Measurements from ENCODE around the gene TMEM126A. TPM values are rescaled to one million over a fixed set of nuclear protein-coding genes. Genes with fewer than 3 reads are reported as not detected.

The TMEM126A gene
- total RNA-seq, 1 experiment from 2014 or later: 37.7 TPM

- ChIA-PET CTCF (interaction anchor here (0.9 to 1.9 kb wide), 6 partner anchors 21 to 227 kb away, joined by 3 to 13 read pairs (median 4); partner anchors contain the start of genes CCDC83, CREBZF and TMEM126A), POLR2A (interaction anchor here (1.0 to 2.6 kb wide), 6 partner anchors 10 to 441 kb away, joined by 3 to 38 read pairs (median 7); partner anchors contain the start of genes CCDC83, CREBZF, PICALM and TMEM126A)
- peak within 1 kb of the TSS; percentile 98 for H3K4me3 Mint-ChIP-seq (ENCODE audit: unreplicated experiment)
- H3K9me3 ChIP-seq: no peaks in the 10 kb centered on the region
- TSS peak; percentile 75 for BruUV-seq (replicated peaks)
- no peaks in the 10 kb centered on the region; the same call in 1 of the 2 replicates for H3K36me3 ChIP-seq (ENCODE audit: control insufficient read depth, insufficient read depth, low read length)
- no peaks in the 10 kb centered on the region for H3K27me3 ChIP-seq (replicated peaks; ENCODE audit: control insufficient read depth, insufficient read depth, low read length)
- no peaks in the 10 kb centered on the region for H3K9me3 Mint-ChIP-seq (ENCODE audit: unreplicated experiment)
- DNase-seq: peak in 1 of 2 experiments; percentile 39
- H3K4me1 Mint-ChIP-seq (ENCODE audit: low read depth, unreplicated experiment): peaks cover 13% of the 10 kb centered on the region
- peak within 1 kb of the TSS; percentile 96 for H3K27ac Mint-ChIP-seq (ENCODE audit: unreplicated experiment)
- no peak for TF ChIP-seq CTCF (IDR thresholded peaks at IDR 0.05; ENCODE audit: insufficient read depth in 1 of 2, low read depth in 1 of 2, low read length in 1 of 2, severe bottlenecking in 1 of 2, unreplicated experiment in 1 of 2)
- intact Hi-C loops (cut with micrococcal nuclease; ENCODE audit: unreplicated experiment): no loop called here
- H3K4me3 ChIP-seq (ENCODE audit: low read depth, low read length): peak within 1 kb of the TSS; percentile 58
- no peaks in the 10 kb centered on the region for H3K27me3 Mint-ChIP-seq (ENCODE audit: insufficient read depth, unreplicated experiment)
- H3K4me1 ChIP-seq: peaks cover 8% of the 10 kb centered on the region; the same call in 1 of the 2 replicates
- peaks cover 28% of the 10 kb centered on the region for H3K36me3 Mint-ChIP-seq (ENCODE audit: insufficient read depth, unreplicated experiment)
Observed at GRCh38 chr11:85627332-85627997, 20.3 kb upstream of the TMEM126A start, which contains the start of gene DLG2. TSS of gene DLG2 (minus strand) at chr11:85627344.

- Histone ChIP-seq H3K4me3 (ENCODE audit: low read depth, low read length) (peak within 1 kb of the TSS; percentile 58), H3K27me3 (replicated peaks; ENCODE audit: control insufficient read depth, insufficient read depth, low read length) (no peaks in the 10 kb centered on the region), H3K4me1 (peaks cover 8% of the 10 kb centered on the region; the same call in 1 of the 2 replicates), H3K9me3 (no peaks in the 10 kb centered on the region), H3K36me3 (ENCODE audit: control insufficient read depth, insufficient read depth, low read length) (no peaks in the 10 kb centered on the region; the same call in 1 of the 2 replicates)
- H3K27ac Mint-ChIP-seq (ENCODE audit: unreplicated experiment): peak within 1 kb of the TSS; percentile 96
- intact Hi-C loops (cut with micrococcal nuclease; ENCODE audit: unreplicated experiment): loop anchor here (1.0 to 2.0 kb wide), 5 partner anchors 19 to 485 kb away; partner anchors contain the start of genes CCDC83 and TMEM126A
- peak; percentile 99 to 100 for DNase-seq
- peaks cover 13% of the 10 kb centered on the region for H3K4me1 Mint-ChIP-seq (ENCODE audit: low read depth, unreplicated experiment)
- H3K9me3 Mint-ChIP-seq (ENCODE audit: unreplicated experiment): no peaks in the 10 kb centered on the region
- POLR2A ChIA-PET: interaction anchor here (0.6 to 2.6 kb wide), 7 partner anchors 9 to 441 kb away, joined by 3 to 38 read pairs (median 4); partner anchors contain the start of genes CCDC83, CREBZF, PICALM and TMEM126A
- H3K27me3 Mint-ChIP-seq (ENCODE audit: insufficient read depth, unreplicated experiment): no peaks in the 10 kb centered on the region
- CTCF ChIA-PET: interaction anchor here (0.6 to 1.9 kb wide), 8 partner anchors 8 to 227 kb away, joined by 3 to 13 read pairs (median 3); partner anchors contain the start of genes CCDC83, CREBZF and TMEM126A
- TF ChIP-seq CTCF (IDR thresholded peaks at IDR 0.05; ENCODE audit: insufficient read depth in 1 of 2, low read depth in 1 of 2, low read length in 1 of 2, severe bottlenecking in 1 of 2, unreplicated experiment in 1 of 2): no peak
- H3K36me3 Mint-ChIP-seq (ENCODE audit: insufficient read depth, unreplicated experiment): peaks cover 29% of the 10 kb centered on the region
- no TSS peak for BruUV-seq (replicated peaks)
- peak within 1 kb of the TSS; percentile 98 for H3K4me3 Mint-ChIP-seq (ENCODE audit: unreplicated experiment)
Observed at GRCh38 chr11:85627998-85628770, 19.6 kb upstream of the TMEM126A start, which contains the start of gene TMEM126B. TSS of gene TMEM126B (plus strand) at chr11:85628593. CDS start at chr11:85628608, 15 bp downstream.
